PC-3 (cell line): Measurements from ENCODE around the gene IL5RA. TPM values are rescaled to one million over a fixed set of nuclear protein-coding genes. Genes with fewer than 3 reads are reported as not detected.

Experiments used
- ATAC-seq: fragments of 200-7000 bp; cut with Tn5 transposase; 2 replicates; pipeline ENCODE4 v1.9.1; 2020; ENCODE audit warnings: mild to moderate bottlenecking, moderate library complexity
- BruUV-seq: library from RNA; stranded (reverse); fragments of 400-500 nt; replicated peaks from 2 replicates; lab custom pipeline; 2021; lab: Mats Ljungman, UMichigan
- CTCF ChIA-PET: fragments of 300-600 bp; sonication (Branson Sonifier 250); formaldehyde crosslinking; loops from one replicate; lab custom pipeline; 2022; ENCODE audit warnings: antibody characterized with exemption; lab: Charles Lee
- POLR2A ChIA-PET: fragments of 300-600 bp; sonication (Branson Sonifier 250); formaldehyde crosslinking; loops from one replicate; lab custom pipeline; 2022; ENCODE audit warnings: antibody characterized with exemption; ENCODE audit not compliant: unreplicated experiment; lab: Charles Lee
- DNase-seq: peaks from one replicate; pipeline ENCODE4 v3.0.0-alpha.2; 2015
- H2AFZ ChIP-seq: fragments of 300-600 bp; sonication (generic); 2 replicates; pipeline ENCODE4 v1.6.0; 2016; ENCODE audit warnings: antibody characterized with exemption, low read length
- H3F3A ChIP-seq: fragments of 300-600 bp; sonication (generic); one replicate; pipeline ENCODE4 v1.6.0; 2017; ENCODE audit warnings: antibody characterized with exemption, low read length, control low read depth, mild to moderate bottlenecking; ENCODE audit not compliant: unreplicated experiment
- H3K27ac ChIP-seq: fragments of 300-600 bp; sonication (generic); 2 replicates; pipeline ENCODE4 v1.5.1; 2016; ENCODE audit warnings: mild to moderate bottlenecking, low read length
- H3K27me3 ChIP-seq: fragments of 300-600 bp; sonication (generic); 2 replicates; pipeline ENCODE4 v1.6.1; 2016; ENCODE audit warnings: low read length, mixed read lengths
- H3K36me3 ChIP-seq: fragments of 300-600 bp; sonication (generic); 2 replicates; pipeline ENCODE4 v1.6.1; 2016; ENCODE audit warnings: low read depth, mixed run types, low read length, mixed read lengths
- H3K4me1 ChIP-seq: fragments of 300-600 bp; sonication (generic); 2 replicates; pipeline ENCODE4 v1.5.1; 2016; ENCODE audit warnings: low read length; ENCODE audit not compliant: insufficient read depth
- H3K4me2 ChIP-seq: fragments of 300-600 bp; sonication (generic); 2 replicates; pipeline ENCODE4 v1.6.0; 2016; ENCODE audit warnings: low read length
- H3K4me3 ChIP-seq: fragments of 300-600 bp; sonication (generic); 2 replicates; pipeline ENCODE4 v1.5.1; 2016; ENCODE audit warnings: mild to moderate bottlenecking, low read length, mixed read lengths
- H3K79me2 ChIP-seq: fragments of 300-600 bp; sonication (generic); 2 replicates; pipeline ENCODE4 v1.6.1; 2017; ENCODE audit warnings: low read length, mixed read lengths
- H3K9ac ChIP-seq: fragments of 300-600 bp; sonication (generic); 2 replicates; pipeline ENCODE4 v1.6.0; 2016; ENCODE audit warnings: mild to moderate bottlenecking, low read length
- H3K9me2 ChIP-seq: fragments of 300-600 bp; sonication (generic); replicated peaks from 2 replicates; pipeline ENCODE4 v1.6.1; 2016; ENCODE audit warnings: mixed run types, low read length, mixed read lengths
- H3K9me3 ChIP-seq: fragments of 300-600 bp; sonication (generic); 2 replicates; pipeline ENCODE4 v1.6.1; 2016; ENCODE audit warnings: low read length, mixed read lengths
- H4K20me1 ChIP-seq: fragments of 300-600 bp; sonication (generic); 2 replicates; pipeline ENCODE4 v1.6.1; 2016; ENCODE audit warnings: low read length, mixed read lengths
- EZH2 ChIP-seq: fragments of 300-600 bp; sonication (generic); IDR thresholded peaks from one replicate; pipeline ENCODE4 v1.6.1; 2017; ENCODE audit warnings: antibody characterized with exemption, mild to moderate bottlenecking, low read length; ENCODE audit not compliant: unreplicated experiment
- EZH2phosphoT487 ChIP-seq: fragments of 300-600 bp; sonication (generic); IDR thresholded peaks from 2 replicates; pipeline ENCODE4 v1.6.1; 2018; ENCODE audit warnings: mild to moderate bottlenecking, antibody characterized with exemption, low read length, borderline replicate concordance
- intact Hi-C: fragments of 100-400 bp; cut with micrococcal nuclease; formaldehyde crosslinking; loops from 2 replicates; pipeline ENCODE4 v1.9.0; 2023
- total RNA-seq: library from RNA; depleted of rRNA; stranded (reverse); fragments of >200 nt; gene quantifications from 2 replicates; pipeline ENCODE4 v1.2.3, GENCODE V29; 2014
- TF ChIP-seq, protein P1 (sequence below): fragments of 300-600 bp; sonication (generic); conservative IDR thresholded peaks from 2 replicates; pipeline ENCODE4 v1.5.1; 2017; ENCODE audit warnings: antibody characterized with exemption, low read depth, mild to moderate bottlenecking, low read length

Gene IL5RA
- total RNA-seq, 1 experiment from 2014 or later, result not detected

DNA sequence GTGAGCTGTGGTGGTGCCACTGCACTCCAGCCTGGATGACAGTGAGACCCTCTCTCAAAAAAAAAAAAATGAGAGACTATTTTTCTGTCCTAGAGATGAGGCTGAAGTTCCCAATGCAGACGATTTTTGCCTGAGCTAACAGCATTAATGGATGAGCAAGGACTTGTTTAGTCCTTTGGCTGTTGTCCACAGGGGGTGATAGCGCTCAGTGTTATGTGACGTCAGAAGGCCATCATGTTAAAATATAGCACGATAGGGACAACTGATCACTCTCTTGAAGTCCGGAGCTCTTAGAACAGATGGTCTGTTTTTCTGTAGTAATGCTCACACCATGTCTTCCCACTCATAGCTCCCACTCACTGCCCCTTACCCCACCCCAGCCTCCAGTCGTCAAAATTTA is 23.3 kb upstream of the IL5RA start:
- no peak overlapping the region for H2AFZ ChIP-seq
- H3K4me1 ChIP-seq, result peaks cover 4% of the 10 kb centered on the region; the same call in 1 of the 2 replicates
- H3K27ac ChIP-seq, result no peak overlapping the region
- H3K79me2 ChIP-seq, result peaks cover 73% of the 10 kb centered on the region
- H3K4me3 ChIP-seq, result no peak overlapping the region
- no peaks in the 10 kb centered on the region for H3K9me3 ChIP-seq
- DNase-seq (no peak), ATAC-seq (no peak)
- H3K4me2 ChIP-seq, result no peak overlapping the region
- no peaks in the 10 kb centered on the region for H3F3A ChIP-seq
- TF ChIP-seq EZH2, result no peak
- TF ChIP-seq, protein P1, sequence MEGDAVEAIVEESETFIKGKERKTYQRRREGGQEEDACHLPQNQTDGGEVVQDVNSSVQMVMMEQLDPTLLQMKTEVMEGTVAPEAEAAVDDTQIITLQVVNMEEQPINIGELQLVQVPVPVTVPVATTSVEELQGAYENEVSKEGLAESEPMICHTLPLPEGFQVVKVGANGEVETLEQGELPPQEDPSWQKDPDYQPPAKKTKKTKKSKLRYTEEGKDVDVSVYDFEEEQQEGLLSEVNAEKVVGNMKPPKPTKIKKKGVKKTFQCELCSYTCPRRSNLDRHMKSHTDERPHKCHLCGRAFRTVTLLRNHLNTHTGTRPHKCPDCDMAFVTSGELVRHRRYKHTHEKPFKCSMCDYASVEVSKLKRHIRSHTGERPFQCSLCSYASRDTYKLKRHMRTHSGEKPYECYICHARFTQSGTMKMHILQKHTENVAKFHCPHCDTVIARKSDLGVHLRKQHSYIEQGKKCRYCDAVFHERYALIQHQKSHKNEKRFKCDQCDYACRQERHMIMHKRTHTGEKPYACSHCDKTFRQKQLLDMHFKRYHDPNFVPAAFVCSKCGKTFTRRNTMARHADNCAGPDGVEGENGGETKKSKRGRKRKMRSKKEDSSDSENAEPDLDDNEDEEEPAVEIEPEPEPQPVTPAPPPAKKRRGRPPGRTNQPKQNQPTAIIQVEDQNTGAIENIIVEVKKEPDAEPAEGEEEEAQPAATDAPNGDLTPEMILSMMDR, result no peak
- TF ChIP-seq EZH2phosphoT487, result no peak
- H3K27me3 ChIP-seq, result no peaks in the 10 kb centered on the region
- no peaks in the 10 kb centered on the region for H3K9me2 ChIP-seq
- ChIA-PET CTCF (no interaction called here), POLR2A (no interaction called here)
- intact Hi-C loops, result no loop called here
- no peak overlapping the region for H3K9ac ChIP-seq
- no TSS peak for BruUV-seq
- peaks cover 39% of the 10 kb centered on the region for H3K36me3 ChIP-seq
- peaks cover 19% of the 10 kb centered on the region for H4K20me1 ChIP-seq

DNA sequence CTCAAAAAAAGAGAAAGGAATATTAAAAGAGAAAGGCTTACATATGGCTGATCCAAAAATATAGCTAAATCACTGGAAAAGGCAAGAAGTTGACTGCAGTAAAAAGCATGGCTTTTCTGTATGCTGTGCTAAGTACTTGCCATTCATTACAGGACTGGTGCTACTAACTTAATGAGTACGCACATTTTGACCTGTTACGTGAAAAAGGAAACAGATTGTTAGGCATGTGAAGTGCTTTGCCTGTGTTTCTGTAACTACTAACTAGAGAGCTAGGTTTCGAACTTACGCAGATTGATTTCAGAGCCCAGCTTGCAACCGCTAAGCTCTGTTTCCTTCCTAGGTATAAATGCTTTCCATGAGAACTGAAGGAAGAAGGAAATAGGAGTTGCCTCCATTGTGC is 19.4 kb upstream of the IL5RA start:
- ATAC-seq (no peak), DNase-seq (no peak)
- Histone ChIP-seq H3K27ac (no peak overlapping the region), H3K27me3 (no peaks in the 10 kb centered on the region), H3K9me2 (no peaks in the 10 kb centered on the region), H3K36me3 (peaks cover 29% of the 10 kb centered on the region), H2AFZ (no peak overlapping the region), H3K9me3 (no peaks in the 10 kb centered on the region), H3K4me1 (peaks cover 19% of the 10 kb centered on the region), H3K9ac (no peak overlapping the region), H4K20me1 (peaks cover 12% of the 10 kb centered on the region; the same call in 1 of the 2 replicates), H3K4me2 (peak overlapping the region; percentile 4; the same call in 1 of the 2 replicates), H3K79me2 (peaks cover 64% of the 10 kb centered on the region), H3F3A (no peaks in the 10 kb centered on the region), H3K4me3 (no peak overlapping the region)
- ChIA-PET POLR2A (no interaction called here), CTCF (no interaction called here)
- BruUV-seq, result no TSS peak
- intact Hi-C loops, result loop anchor here (10.0 kb wide), 1 partner anchor 1165 kb away; no protein-coding TSS in a partner anchor
- no peak for TF ChIP-seq EZH2
- TF ChIP-seq, protein P1, result no peak
- TF ChIP-seq EZH2phosphoT487, result no peak

DNA sequence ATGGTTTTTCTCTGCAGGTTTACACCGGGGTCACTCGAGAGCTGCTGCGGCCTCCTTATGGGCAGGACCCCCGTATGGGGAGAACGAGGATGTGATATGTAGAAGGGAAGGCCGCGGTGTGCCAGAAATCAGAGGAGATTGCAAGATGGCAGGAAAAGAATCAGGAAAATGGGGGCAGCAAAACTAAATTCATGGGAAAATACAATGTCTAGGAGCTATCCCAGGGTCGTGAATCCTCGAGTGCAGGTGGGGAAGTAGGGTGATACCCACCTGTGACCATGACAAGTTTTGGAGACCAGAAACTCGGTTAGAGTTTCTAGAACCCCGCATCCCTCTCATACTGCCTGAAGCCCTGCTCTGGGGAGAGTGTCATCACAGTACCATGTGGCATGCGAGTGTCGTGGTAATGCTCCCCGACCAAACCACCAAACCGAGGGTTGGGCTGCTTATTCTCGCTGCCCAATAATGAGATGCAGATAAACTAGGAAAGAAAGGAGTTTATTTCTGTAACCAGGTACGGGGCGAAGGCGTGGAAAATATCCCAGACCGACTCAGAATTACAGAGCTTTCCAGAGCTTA is 17.3 kb upstream of the IL5RA start:
- peaks cover 25% of the 10 kb centered on the region for H3K36me3 ChIP-seq
- H4K20me1 ChIP-seq, result no peaks in the 10 kb centered on the region
- peaks cover 44% of the 10 kb centered on the region for H3K79me2 ChIP-seq
- peak; percentile 17 for ATAC-seq
- POLR2A ChIA-PET, result interaction anchor here (0.6 kb wide), 1 partner anchor 1099 kb away, joined by 3 read pairs; no protein-coding TSS in a partner anchor
- H3F3A ChIP-seq, result no peaks in the 10 kb centered on the region
- peak overlapping the region; percentile 99 for H2AFZ ChIP-seq
- H3K4me2 ChIP-seq, result peak overlapping the region; percentile 97
- H3K27me3 ChIP-seq, result no peaks in the 10 kb centered on the region
- DNase-seq, result peak; percentile 14
- intact Hi-C loops, result loop anchor here (2.0 to 10.0 kb wide), 2 partner anchors 51 to 1167 kb away; partner anchors contain the start of gene CRBN
- no peaks in the 10 kb centered on the region for H3K9me3 ChIP-seq
- H3K4me1 ChIP-seq, result peaks cover 19% of the 10 kb centered on the region
- peak overlapping the region; percentile 86 for H3K4me3 ChIP-seq
- peak overlapping the region; percentile 66 for H3K27ac ChIP-seq
- TF ChIP-seq EZH2, result no peak
- TF ChIP-seq, protein P1, result no peak
- no peak for TF ChIP-seq EZH2phosphoT487
- no TSS peak for BruUV-seq
- H3K9me2 ChIP-seq, result no peaks in the 10 kb centered on the region
- CTCF ChIA-PET, result no interaction called here
- H3K9ac ChIP-seq, result peak overlapping the region; percentile 97
